Measurements from ENCODE around the gene NT5C3A. TPM values are rescaled to one million over a fixed set of nuclear protein-coding genes. Genes with fewer than 3 reads are reported as not detected.

The NT5C3A gene
- total RNA-seq, 1 experiment from 2014 or later = 35.0 TPM

DNA sequence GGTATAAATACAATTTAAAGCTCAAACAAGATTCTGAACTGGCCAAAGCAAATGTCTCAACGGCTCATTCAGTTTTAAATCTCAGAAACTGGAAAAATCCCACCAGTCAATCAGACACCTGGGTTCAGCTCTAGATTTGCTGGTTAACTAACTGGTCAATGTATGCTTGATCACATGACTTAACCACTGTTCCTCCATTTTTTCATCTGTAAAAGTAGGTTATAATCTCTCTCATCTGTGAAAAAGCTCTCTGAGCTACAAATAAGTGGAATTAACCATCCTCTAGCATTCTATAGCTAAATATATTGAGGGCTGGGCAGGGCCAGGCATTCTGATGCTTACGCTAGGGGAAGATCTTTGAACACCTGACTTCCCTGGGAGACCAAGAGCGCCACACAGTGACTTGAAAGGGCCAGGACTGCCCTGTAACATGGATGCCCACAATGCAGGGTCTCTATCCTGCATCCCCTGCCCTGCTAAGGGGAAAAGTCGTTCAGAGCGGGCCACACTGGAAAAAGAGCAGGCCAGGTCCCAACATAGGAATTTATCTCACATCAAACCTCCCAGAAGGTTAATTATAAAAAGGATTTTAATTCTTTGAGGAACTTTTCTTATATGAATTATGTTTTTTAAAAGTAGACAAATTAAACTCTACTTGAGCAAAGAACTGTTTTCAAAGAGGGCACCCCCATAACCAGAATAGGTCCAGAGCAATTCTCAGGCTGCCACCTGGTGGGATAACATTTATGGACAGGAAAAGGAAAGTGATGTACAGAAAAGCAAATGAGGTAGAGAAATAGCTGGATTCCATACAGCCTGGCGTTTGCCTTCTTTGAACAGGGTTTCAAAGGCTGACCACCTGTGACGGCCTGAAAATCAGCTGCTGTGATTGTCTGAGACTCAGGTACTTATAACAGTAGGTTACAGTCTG lies 44.8 kb upstream of the NT5C3A start:
- Histone ChIP-seq H3K27me3 (ENCODE audit: low read length) (no peaks in the 10 kb centered on the region), H3K9me3 (ENCODE audit: low read length) (no peaks in the 10 kb centered on the region), H3F3A (ENCODE audit: low read length, unreplicated experiment) (no peaks in the 10 kb centered on the region), H4K20me1 (ENCODE audit: low read length) (no peaks in the 10 kb centered on the region), H3K27ac (ENCODE audit: low read length) (no peak overlapping the region), H3K79me2 (ENCODE audit: low read length) (peaks cover 57% of the 10 kb centered on the region), H3K36me3 (ENCODE audit: low read depth, low read length) (peaks cover 7% of the 10 kb centered on the region; the same call in 1 of the 2 replicates), H3K9ac (ENCODE audit: low read length) (0 out of 2 replicates have a peak overlapping the region, but pooled peaks have one; percentile 80), H3K4me3 (ENCODE audit: low read length) (peak overlapping the region; percentile 99), H3K4me2 (ENCODE audit: low read length) (peak overlapping the region; percentile 96), H3K9me2 (replicated peaks; ENCODE audit: low read length) (no peaks in the 10 kb centered on the region), H3K4me1 (ENCODE audit: insufficient read depth, low read length) (peaks cover 20% of the 10 kb centered on the region; the same call in 1 of the 2 replicates), H2AFZ (ENCODE audit: low read length) (peak overlapping the region; percentile 93; the same call in 1 of the 2 replicates)
- peak; percentile 55 for DNase-seq
- no TSS peak for BruUV-seq (replicated peaks)
- intact Hi-C loops (cut with micrococcal nuclease) = loop anchor here (1.0 to 5.0 kb wide), 8 partner anchors 45 to 617 kb away; partner anchors contain the start of genes FKBP9, KBTBD2, LSM5 and NT5C3A
- POLR2A ChIA-PET (ENCODE audit: unreplicated experiment) = no interaction called here
- no peak for TF ChIP-seq EZH2phosphoT487 (IDR thresholded peaks at IDR 0.05; ENCODE audit: borderline replicate concordance, low read length)
- TF ChIP-seq, protein P1, sequence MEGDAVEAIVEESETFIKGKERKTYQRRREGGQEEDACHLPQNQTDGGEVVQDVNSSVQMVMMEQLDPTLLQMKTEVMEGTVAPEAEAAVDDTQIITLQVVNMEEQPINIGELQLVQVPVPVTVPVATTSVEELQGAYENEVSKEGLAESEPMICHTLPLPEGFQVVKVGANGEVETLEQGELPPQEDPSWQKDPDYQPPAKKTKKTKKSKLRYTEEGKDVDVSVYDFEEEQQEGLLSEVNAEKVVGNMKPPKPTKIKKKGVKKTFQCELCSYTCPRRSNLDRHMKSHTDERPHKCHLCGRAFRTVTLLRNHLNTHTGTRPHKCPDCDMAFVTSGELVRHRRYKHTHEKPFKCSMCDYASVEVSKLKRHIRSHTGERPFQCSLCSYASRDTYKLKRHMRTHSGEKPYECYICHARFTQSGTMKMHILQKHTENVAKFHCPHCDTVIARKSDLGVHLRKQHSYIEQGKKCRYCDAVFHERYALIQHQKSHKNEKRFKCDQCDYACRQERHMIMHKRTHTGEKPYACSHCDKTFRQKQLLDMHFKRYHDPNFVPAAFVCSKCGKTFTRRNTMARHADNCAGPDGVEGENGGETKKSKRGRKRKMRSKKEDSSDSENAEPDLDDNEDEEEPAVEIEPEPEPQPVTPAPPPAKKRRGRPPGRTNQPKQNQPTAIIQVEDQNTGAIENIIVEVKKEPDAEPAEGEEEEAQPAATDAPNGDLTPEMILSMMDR (conservative IDR thresholded peaks at IDR 0.05; ENCODE audit: low read depth, low read length) = peak; percentile 71
- CTCF ChIA-PET = interaction anchor here (0.6 to 1.7 kb wide), 13 partner anchors 29 to 380 kb away, joined by 3 to 9 read pairs (median 4); partner anchors contain the start of gene NT5C3A
- ATAC-seq = peak; percentile 34

DNA sequence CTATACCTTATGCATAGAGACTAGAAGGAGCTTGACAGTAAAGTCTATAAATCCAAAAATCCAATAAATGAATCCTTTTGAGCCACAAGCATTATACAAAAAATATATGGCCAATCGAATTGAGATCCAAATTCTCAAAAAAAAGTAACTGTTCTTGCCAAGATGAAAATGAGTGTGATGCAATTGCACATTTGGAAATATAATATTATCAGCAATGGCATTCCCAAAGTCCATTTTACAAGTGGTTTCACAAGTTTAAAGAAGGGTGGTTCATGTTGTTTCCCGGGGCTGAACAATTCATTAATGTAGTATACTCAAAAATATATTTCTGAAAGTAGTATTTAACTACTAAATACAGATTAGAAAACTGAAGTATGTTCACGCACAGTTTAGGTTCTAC lies 39.3 kb upstream of the NT5C3A start:
- peaks cover 17% of the 10 kb centered on the region; the same call in 1 of the 2 replicates for H3K36me3 ChIP-seq (ENCODE audit: low read depth, low read length)
- H3K9ac ChIP-seq (ENCODE audit: low read length) = no peak overlapping the region
- ATAC-seq (no peak), DNase-seq (no peak)
- ChIA-PET POLR2A (ENCODE audit: unreplicated experiment) (no interaction called here), CTCF (no interaction called here)
- no peaks in the 10 kb centered on the region for H3K9me3 ChIP-seq (ENCODE audit: low read length)
- no peaks in the 10 kb centered on the region for H3K27me3 ChIP-seq (ENCODE audit: low read length)
- no peak overlapping the region for H3K27ac ChIP-seq (ENCODE audit: low read length)
- H2AFZ ChIP-seq (ENCODE audit: low read length) = no peak overlapping the region
- intact Hi-C loops (cut with micrococcal nuclease) = no loop called here
- H3K4me3 ChIP-seq (ENCODE audit: low read length) = no peak overlapping the region
- BruUV-seq (replicated peaks) = no TSS peak
- no peaks in the 10 kb centered on the region for H3K4me1 ChIP-seq (ENCODE audit: insufficient read depth, low read length)
- no peaks in the 10 kb centered on the region for H4K20me1 ChIP-seq (ENCODE audit: low read length)
- TF ChIP-seq, protein P1 (conservative IDR thresholded peaks at IDR 0.05; ENCODE audit: low read depth, low read length) = no peak
- no peak for TF ChIP-seq EZH2 (IDR thresholded peaks at IDR 0.05; ENCODE audit: low read length, unreplicated experiment)
- no peak for TF ChIP-seq EZH2phosphoT487 (IDR thresholded peaks at IDR 0.05; ENCODE audit: borderline replicate concordance, low read length)
- H3K9me2 ChIP-seq (replicated peaks; ENCODE audit: low read length) = no peaks in the 10 kb centered on the region
- H3F3A ChIP-seq (ENCODE audit: low read length, unreplicated experiment) = no peaks in the 10 kb centered on the region
- peaks cover 37% of the 10 kb centered on the region for H3K79me2 ChIP-seq (ENCODE audit: low read length)
- no peak overlapping the region for H3K4me2 ChIP-seq (ENCODE audit: low read length)

DNA sequence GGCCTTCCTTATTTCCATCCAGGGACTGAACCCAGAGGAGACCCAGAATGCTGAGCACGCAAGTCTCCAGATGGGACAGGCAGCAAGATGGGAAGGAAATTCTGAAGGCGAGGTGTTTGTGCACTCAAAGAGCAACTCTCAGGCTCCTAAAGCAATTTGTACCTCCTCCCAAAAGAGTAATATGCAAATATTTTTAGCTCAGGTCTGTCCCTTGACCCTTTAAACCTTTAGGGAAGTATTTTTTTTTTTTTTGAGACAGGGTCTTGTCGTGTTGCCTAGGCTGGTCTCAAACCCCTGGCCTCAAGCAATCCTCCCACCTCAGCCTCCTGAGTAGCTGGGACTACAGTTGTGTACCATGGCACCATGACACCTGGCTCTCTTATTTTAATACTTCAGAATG lies 38.2 kb upstream of the NT5C3A start:
- intact Hi-C loops (cut with micrococcal nuclease) = no loop called here

More for the DNA sequence above, 38.2 kb upstream of the NT5C3A start:
- CTCF ChIA-PET = no interaction called here
- H3K9me2 ChIP-seq (replicated peaks; ENCODE audit: low read length) = no peaks in the 10 kb centered on the region
- no peaks in the 10 kb centered on the region for H3K4me1 ChIP-seq (ENCODE audit: insufficient read depth, low read length)
- no peaks in the 10 kb centered on the region for H3F3A ChIP-seq (ENCODE audit: low read length, unreplicated experiment)
- no peaks in the 10 kb centered on the region for H3K27me3 ChIP-seq (ENCODE audit: low read length)
- ATAC-seq = no peak
- H2AFZ ChIP-seq (ENCODE audit: low read length) = no peak overlapping the region
- H3K4me2 ChIP-seq (ENCODE audit: low read length) = no peak overlapping the region
- no peak overlapping the region for H3K27ac ChIP-seq (ENCODE audit: low read length)
- no peaks in the 10 kb centered on the region for H4K20me1 ChIP-seq (ENCODE audit: low read length)
- H3K4me3 ChIP-seq (ENCODE audit: low read length) = no peak overlapping the region
- no peak overlapping the region for H3K9ac ChIP-seq (ENCODE audit: low read length)
- no peak for DNase-seq
- peaks cover 26% of the 10 kb centered on the region for H3K79me2 ChIP-seq (ENCODE audit: low read length)
- TF ChIP-seq EZH2 (IDR thresholded peaks at IDR 0.05; ENCODE audit: low read length, unreplicated experiment) = no peak
- TF ChIP-seq, protein P1 (conservative IDR thresholded peaks at IDR 0.05; ENCODE audit: low read depth, low read length) = no peak
- TF ChIP-seq EZH2phosphoT487 (IDR thresholded peaks at IDR 0.05; ENCODE audit: borderline replicate concordance, low read length) = no peak
- POLR2A ChIA-PET (ENCODE audit: unreplicated experiment) = no interaction called here
- H3K36me3 ChIP-seq (ENCODE audit: low read depth, low read length) = peaks cover 21% of the 10 kb centered on the region; the same call in 1 of the 2 replicates
- no peaks in the 10 kb centered on the region for H3K9me3 ChIP-seq (ENCODE audit: low read length)
- BruUV-seq (replicated peaks) = no TSS peak
